GM12878 (cell line): Measurements from ENCODE around the gene ABHD18. TPM values are rescaled to one million over a fixed set of nuclear protein-coding genes. Genes with fewer than 3 reads are reported as not detected.

ENCODE experiments used
- ATAC-seq: fragments of 200-7000 bp; cut with Tn5 transposase; 3 replicates; pipeline ENCODE4 v1.9.1; 2020; ENCODE audit warnings: mild to moderate bottlenecking, moderate library complexity
- BruUV-seq: library from RNA; stranded (reverse); fragments of 400-500 nt; replicated peaks from 2 replicates; lab custom pipeline; 2021; lab: Mats Ljungman, UMichigan
- CTCF ChIA-PET: fragments of 300-600 bp; sonication (Branson Sonifier 250); formaldehyde crosslinking; extraction: SDS; loops from one replicate; lab custom pipeline; 2021; ENCODE audit warnings: inconsistent platforms; lab: Yijun Ruan, JAX
- POLR2A ChIA-PET: fragments of 350-600 bp; formaldehyde crosslinking; extraction: SDS; loops from one replicate; lab custom pipeline; 2021; ENCODE audit warnings: inconsistent platforms; lab: Charles Lee
- RAD21 ChIA-PET: fragments of 300-600 bp; sonication (Branson Sonifier 250); formaldehyde crosslinking; loops from one replicate; lab custom pipeline; 2023; ENCODE audit warnings: antibody characterized with exemption; ENCODE audit not compliant: unreplicated experiment; lab: Charles Lee
- SMC1A ChIA-PET: fragments of 300-600 bp; sonication (Branson Sonifier 250); formaldehyde crosslinking; loops from one replicate; lab custom pipeline; 2023; ENCODE audit not compliant: unreplicated experiment, uncharacterized antibody; lab: Charles Lee
- DNase-seq: peaks from one replicate; pipeline ENCODE4 v3.0.0-alpha.2; 2011; ENCODE audit warnings: low read depth, low spot score
- FAIRE-seq: peaks from 3 replicates; lab custom pipeline; 2011; peaks lifted over from hg19 to GRCh38; lab: Jason Lieb, UNC
- H2AFZ ChIP-seq: 2 replicates; pipeline ENCODE4 v1.6.0; 2011; ENCODE audit warnings: low read depth, low read length, control low read depth; ENCODE audit not compliant: control insufficient read depth
- H3K27ac ChIP-seq: 2 replicates; pipeline ENCODE4 v1.5.1; 2011; ENCODE audit warnings: control low read depth; ENCODE audit not compliant: control insufficient read depth, insufficient read depth
- H3K27me3 ChIP-seq, 2 experiments: replicated peaks in 1 of 2; 2 replicates each; pipeline versions ENCODE4 v1.6.0 to v1.6.1; 2011; ENCODE audit warnings: low read length in 1 of 2; ENCODE audit not compliant: control insufficient read depth in 2 of 2, insufficient read depth in 2 of 2
- H3K36me3 ChIP-seq, 2 experiments: 2 replicates each; pipeline ENCODE4 v1.5.1; 2011; ENCODE audit warnings: low read length in 1 of 2; ENCODE audit not compliant: control insufficient read depth in 2 of 2, insufficient read depth in 2 of 2
- H3K4me1 ChIP-seq: 2 replicates; pipeline ENCODE4 v1.6.1; 2011; ENCODE audit warnings: mild to moderate bottlenecking, low read length, moderate library complexity, mixed read lengths; ENCODE audit not compliant: control insufficient read depth, insufficient read depth
- H3K4me2 ChIP-seq: 2 replicates; pipeline ENCODE4 v1.6.0; 2011; ENCODE audit warnings: control low read depth; ENCODE audit not compliant: control insufficient read depth, insufficient read depth
- H3K4me3 ChIP-seq: fragments of 200-600 bp; sonication (generic); 2 replicates; pipeline ENCODE4 v1.5.1; 2016
- H3K79me2 ChIP-seq: 2 replicates; pipeline ENCODE4 v1.6.0; 2011; ENCODE audit warnings: low read length; ENCODE audit not compliant: control insufficient read depth, insufficient read depth
- H3K9ac ChIP-seq: 2 replicates; pipeline ENCODE4 v1.8.0; 2011; ENCODE audit warnings: low read length, control low read depth, mixed read lengths; ENCODE audit not compliant: control insufficient read depth, insufficient read depth
- H3K9me3 ChIP-seq: replicated peaks from 3 replicates; pipeline ENCODE4 v1.5.1; 2011; ENCODE audit warnings: mild to moderate bottlenecking, low read length; ENCODE audit not compliant: control insufficient read depth, insufficient read depth
- H4K20me1 ChIP-seq: 2 replicates; pipeline ENCODE4 v1.6.0; 2011; ENCODE audit not compliant: control insufficient read depth, insufficient read depth
- ATF2 ChIP-seq: IDR thresholded peaks from 2 replicates; pipeline ENCODE4 v1.6.1; 2012; ENCODE audit warnings: low read length, inconsistent platforms
- BACH1 ChIP-seq: fragments of 450-650 bp; IDR thresholded peaks from 2 replicates; pipeline ENCODE4 v1.6.1; 2017; ENCODE audit warnings: mild to moderate bottlenecking, borderline replicate concordance
- BCLAF1 ChIP-seq: fragments of 450-650 bp; IDR thresholded peaks from 2 replicates; pipeline ENCODE4 v1.6.1; 2017; ENCODE audit warnings: antibody characterized with exemption, mild to moderate bottlenecking, moderate library complexity
- CBX5 ChIP-seq: sonication (generic); IDR thresholded peaks from 2 replicates; pipeline ENCODE4 v1.6.1; 2016; ENCODE audit warnings: low read depth, moderate library complexity, mild to moderate bottlenecking, inconsistent platforms
- IRF3 ChIP-seq: fragments of 450-650 bp; IDR thresholded peaks from 2 replicates; pipeline ENCODE4 v1.6.1; 2014; ENCODE audit warnings: mild to moderate bottlenecking
- IRF5 ChIP-seq: fragments of 450-650 bp; IDR thresholded peaks from 2 replicates; pipeline ENCODE4 v1.6.1; 2017; ENCODE audit warnings: borderline replicate concordance
- KLF5 ChIP-seq: fragments of 450-650 bp; IDR thresholded peaks from 2 replicates; pipeline ENCODE4 v1.6.1; 2014; ENCODE audit warnings: mild to moderate bottlenecking; ENCODE audit not compliant: partially characterized antibody
- NFYA ChIP-seq: IDR thresholded peaks from 2 replicates; pipeline ENCODE4 v1.6.1; 2011; ENCODE audit warnings: low read depth, mild to moderate bottlenecking, low read length, improper control_type of control experiment, borderline replicate concordance
- NR2C1 ChIP-seq: fragments of 450-650 bp; IDR thresholded peaks from 2 replicates; pipeline ENCODE4 v1.6.1; 2017; ENCODE audit warnings: antibody characterized with exemption, mild to moderate bottlenecking, moderate library complexity
- NR2C2 ChIP-seq: IDR thresholded peaks from 2 replicates; pipeline ENCODE4 v1.6.1; 2011; ENCODE audit warnings: borderline replicate concordance, low read depth; ENCODE audit not compliant: control insufficient read depth, insufficient read length
- SREBF1 ChIP-seq: IDR thresholded peaks from 2 replicates; pipeline ENCODE4 v1.6.1; 2012; ENCODE audit warnings: mild to moderate bottlenecking, low read length
- WGBS: methylation state at CpG from one replicate; pipeline ENCODE4 v1.1.6; 2016; ENCODE audit warnings: low lambda C conversion rate; ENCODE audit not compliant: insufficient replicate concordance, insufficient coverage; ENCODE audit errors: missing lambda C conversion rate; 5-methylcytosine and 5-hydroxymethylcytosine counted together
- in situ Hi-C: fragments of 300-500 bp; cut with MboI; formaldehyde crosslinking; loops from 9 replicates; pipeline ENCODE4 v1.14.3; 2018; ENCODE audit warnings: mixed read lengths
- intact Hi-C: fragments of 100-400 bp; cut with micrococcal nuclease; formaldehyde crosslinking; loops from one replicate; pipeline ENCODE4 v1.14.2; 2022; ENCODE audit not compliant: unreplicated experiment
- polyA plus RNA-seq, 11 experiments: library from polyadenylated mRNA; depleted of rRNA in 4 of 11; unstranded in 6 of 11; stranded (reverse) in 5 of 11; fragments of >200 nt; fragmentation: Nextera tagmentation in 4 of 11; fragmentation: Illumina TruSeq in 1 of 11; extraction: Ambion mirVana in 4 of 11; extraction: Trizol in 1 of 11; gene quantifications; 1 replicate in 1 of 11; 2 replicates in 10 of 11; pipeline versions ENCODE4 v1.2.1 to v1.2.3, GENCODE V29; 2011 to 2016; ENCODE audit warnings: inconsistent platforms in 2 of 11, missing spikeins in 2 of 11, low read depth in 1 of 11
- total RNA-seq, 4 experiments: library from RNA; depleted of rRNA in 3 of 4; stranded (reverse); fragments of >200 nt in 3 of 4; fragmentation: Illumina TruSeq in 1 of 4; extraction: Trizol in 1 of 4; gene quantifications; 2 replicates each; pipeline versions ENCODE4 v1.2.1 to v1.2.3, GENCODE V29; 2013 to 2021

ABHD18 gene
- total and polyA plus RNA-seq, 10 of the 15 experiments (the other 5 are each of a cell fraction or from before 2014, with no cell fraction given) = 3.4 to 13.5 (median 9.6) TPM

- Histone ChIP-seq H3K36me3 (peaks cover 0 to 3% of the 10 kb centered on the region in 2 experiments; a peak in 1 of 4 replicates), H3K27ac (no peak overlapping the region), H3K4me1 (peaks cover 1% of the 10 kb centered on the region; the same call in 1 of the 2 replicates), H3K4me3 (no peak overlapping the region), H3K79me2 (peaks cover 53% of the 10 kb centered on the region), H3K4me2 (peak overlapping the region; percentile 13; the same call in 1 of the 2 replicates), H3K27me3 (no peaks in the 10 kb centered on the region), H4K20me1 (no peaks in the 10 kb centered on the region), H3K9me3 (no peaks in the 10 kb centered on the region), H2AFZ (no peak overlapping the region), H3K9ac (no peak overlapping the region)
- 89% methylated on average over 2 of the region's 2 CpGs for WGBS
- no peak for DNase-seq
- POLR2A ChIA-PET = no interaction called here
- RAD21 ChIA-PET = interaction anchor here (1.0 kb wide), 1 partner anchor 91 kb away, joined by 3 read pairs; no protein-coding TSS in a partner anchor
- CTCF ChIA-PET = no interaction called here
- BruUV-seq = no TSS peak
- no peak for FAIRE-seq
- no peak for ATAC-seq
- intact Hi-C loops = loop anchor here (5.0 to 10.0 kb wide), 2 partner anchors 316 to 844 kb away; partner anchors contain the start of gene PGRMC2
- in situ Hi-C loops = no loop called here
- SMC1A ChIA-PET = interaction anchor here (0.6 to 1.3 kb wide), 5 partner anchors 29 to 222 kb away, joined by 3 to 4 read pairs (median 3); no protein-coding TSS in a partner anchor
- TF ChIP-seq IRF5 (no peak), ATF2 (no peak), KLF5 (no peak), CBX5 (no peak), BCLAF1 (no peak), NR2C2 (no peak), SREBF1 (no peak), NR2C1 (no peak), NFYA (no peak), IRF3 (no peak), BACH1 (no peak)
Observed at GRCh38 chr4:127968586-127968985, 3.4 kb downstream of the ABHD18 start.
